Suprapubic skin (tissue), 4 donors: ENCODE data around the gene TGFB2. TPM values are rescaled to one million over a fixed set of nuclear protein-coding genes. Genes with fewer than 3 reads are reported as not detected.
"Not testable (repeated sequence)": the region's sequence is repeated elsewhere in the genome, so short reads cannot be mapped to it uniquely, and the experiment has no call there.

Experiments used
- DNase-seq, 2 donors: peaks; one replicate each; pipeline ENCODE4 v3.0.0-alpha.2; 2019; ENCODE audit warnings: low spot score in 2 of 2
- H3K27ac ChIP-seq: fragments of 200-600 bp; sonication (generic); one replicate; pipeline ENCODE4 v1.5.1; 2019
- H3K27me3 ChIP-seq: fragments of 200-600 bp; sonication (generic); one replicate; pipeline ENCODE4 v1.5.1; 2019
- H3K36me3 ChIP-seq: fragments of 200-600 bp; sonication (generic); one replicate; pipeline ENCODE4 v1.5.1; 2019
- H3K4me1 ChIP-seq: fragments of 200-600 bp; sonication (generic); one replicate; pipeline ENCODE4 v1.5.1; 2019
- H3K4me3 ChIP-seq: fragments of 200-600 bp; sonication (generic); one replicate; pipeline ENCODE4 v1.5.1; 2019; ENCODE audit warnings: mild to moderate bottlenecking
- H3K9me3 ChIP-seq: fragments of 200-600 bp; sonication (generic); one replicate; pipeline ENCODE4 v1.5.1; 2019
- EP300 ChIP-seq: sonication (generic); formaldehyde crosslinking; IDR thresholded peaks from one replicate; pipeline ENCODE4 v1.6.1; 2017; ENCODE audit warnings: antibody characterized with exemption
- POLR2A ChIP-seq, 2 donors: fragments of 450-650 bp; IDR thresholded peaks; one replicate each; pipeline ENCODE4 v1.6.1; 2017; ENCODE audit warnings: antibody characterized with exemption in 2 of 2, mild to moderate bottlenecking in 2 of 2, moderate library complexity in 2 of 2
- POLR2AphosphoS5 ChIP-seq, 3 donors: sonication (generic); formaldehyde crosslinking; IDR thresholded peaks; one replicate each; pipeline ENCODE4 v1.6.1; 2017; ENCODE audit warnings: antibody characterized with exemption in 3 of 3
- WGBS: methylation state at CpG from one replicate; pipeline ENCODE4 v1.1.5; 2018; 5-methylcytosine and 5-hydroxymethylcytosine counted together
- total RNA-seq, 4 donors: library from RNA; depleted of rRNA; stranded (reverse); fragments of >200 nt; gene quantifications; one replicate each; pipeline ENCODE4 v1.1.0, GENCODE V29; 2016
- TF ChIP-seq, protein P1 (sequence below), 2 donors: fragments of 200-600 bp in 1 of 2; fragments of 450-650 bp in 1 of 2; sonication (generic) in 1 of 2; IDR thresholded peaks; one replicate each; pipeline ENCODE4 v1.5.1; 2016 to 2019; ENCODE audit warnings: antibody characterized with exemption in 2 of 2, mild to moderate bottlenecking in 1 of 2, moderate library complexity in 1 of 2

The TGFB2 gene
- total RNA-seq, 4 donors from 2014 or later, result 0.60 to 3.9 (median 3.0) TPM

DNA sequence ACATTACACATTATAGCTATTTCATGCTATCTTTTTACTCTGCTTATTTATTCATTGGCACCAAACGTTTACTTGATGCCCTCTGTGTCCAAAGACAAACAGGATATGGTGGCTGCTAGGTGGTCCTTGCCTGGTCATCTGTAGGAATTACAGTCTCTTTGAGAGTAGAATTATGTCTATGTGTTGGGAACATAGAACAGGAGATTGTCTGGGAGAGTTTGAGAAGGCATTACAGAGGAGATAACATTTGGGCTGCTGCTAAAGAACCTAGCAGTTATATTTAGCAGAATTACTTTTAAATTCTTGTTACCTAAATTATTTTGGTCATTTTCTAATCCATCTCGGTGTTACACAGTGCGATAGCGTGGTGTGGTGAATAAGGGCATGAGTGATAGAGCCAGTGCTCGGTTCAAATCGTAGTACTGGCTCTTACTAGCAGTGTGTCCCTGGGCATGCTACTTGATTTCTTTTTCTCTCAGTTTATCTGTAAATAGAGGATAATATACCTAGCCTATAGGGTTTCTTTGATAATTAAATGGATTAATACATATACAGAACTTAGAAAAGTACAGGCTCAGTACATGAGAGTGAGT, 39.6 kb upstream of the TGFB2 start:
- Histone ChIP-seq H3K4me3 (no peak overlapping the region), H3K27me3 (no peaks in the 10 kb centered on the region), H3K9me3 (no peaks in the 10 kb centered on the region), H3K27ac (no peak overlapping the region), H3K4me1 (no peaks in the 10 kb centered on the region), H3K36me3 (peaks cover 16% of the 10 kb centered on the region)
- no peak for DNase-seq
- no peak for TF ChIP-seq POLR2A (IDR thresholded peaks at IDR 0.05)
- TF ChIP-seq EP300, result no peak
- TF ChIP-seq, protein P1, sequence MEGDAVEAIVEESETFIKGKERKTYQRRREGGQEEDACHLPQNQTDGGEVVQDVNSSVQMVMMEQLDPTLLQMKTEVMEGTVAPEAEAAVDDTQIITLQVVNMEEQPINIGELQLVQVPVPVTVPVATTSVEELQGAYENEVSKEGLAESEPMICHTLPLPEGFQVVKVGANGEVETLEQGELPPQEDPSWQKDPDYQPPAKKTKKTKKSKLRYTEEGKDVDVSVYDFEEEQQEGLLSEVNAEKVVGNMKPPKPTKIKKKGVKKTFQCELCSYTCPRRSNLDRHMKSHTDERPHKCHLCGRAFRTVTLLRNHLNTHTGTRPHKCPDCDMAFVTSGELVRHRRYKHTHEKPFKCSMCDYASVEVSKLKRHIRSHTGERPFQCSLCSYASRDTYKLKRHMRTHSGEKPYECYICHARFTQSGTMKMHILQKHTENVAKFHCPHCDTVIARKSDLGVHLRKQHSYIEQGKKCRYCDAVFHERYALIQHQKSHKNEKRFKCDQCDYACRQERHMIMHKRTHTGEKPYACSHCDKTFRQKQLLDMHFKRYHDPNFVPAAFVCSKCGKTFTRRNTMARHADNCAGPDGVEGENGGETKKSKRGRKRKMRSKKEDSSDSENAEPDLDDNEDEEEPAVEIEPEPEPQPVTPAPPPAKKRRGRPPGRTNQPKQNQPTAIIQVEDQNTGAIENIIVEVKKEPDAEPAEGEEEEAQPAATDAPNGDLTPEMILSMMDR (IDR thresholded peaks at IDR 0.05), result no peak
- no peak for TF ChIP-seq POLR2AphosphoS5 (IDR thresholded peaks at IDR 0.05)
- 88% methylated on average over 6 of the region's 6 CpGs for WGBS

DNA sequence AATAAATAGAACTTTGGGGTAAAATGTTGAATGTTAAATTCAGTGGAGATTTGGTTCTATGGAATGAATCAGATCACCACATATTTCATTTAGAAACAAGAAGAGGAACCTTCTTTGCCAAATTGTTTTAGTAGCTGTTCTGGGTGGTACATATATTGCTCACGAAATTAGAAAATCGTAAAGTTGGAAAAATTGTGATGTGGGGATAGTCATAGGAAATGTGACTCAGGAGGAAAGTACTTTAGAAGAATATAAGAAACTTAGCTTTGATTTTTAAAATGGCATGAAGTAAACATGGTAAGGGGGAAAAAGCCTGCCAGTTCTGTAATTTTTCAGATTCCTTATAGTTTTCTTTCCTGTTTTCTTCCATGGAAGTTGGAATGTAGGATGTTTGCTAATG, 32.6 kb upstream of the TGFB2 start:
- 93% methylated on average over 2 of the region's 2 CpGs for WGBS

DNA sequence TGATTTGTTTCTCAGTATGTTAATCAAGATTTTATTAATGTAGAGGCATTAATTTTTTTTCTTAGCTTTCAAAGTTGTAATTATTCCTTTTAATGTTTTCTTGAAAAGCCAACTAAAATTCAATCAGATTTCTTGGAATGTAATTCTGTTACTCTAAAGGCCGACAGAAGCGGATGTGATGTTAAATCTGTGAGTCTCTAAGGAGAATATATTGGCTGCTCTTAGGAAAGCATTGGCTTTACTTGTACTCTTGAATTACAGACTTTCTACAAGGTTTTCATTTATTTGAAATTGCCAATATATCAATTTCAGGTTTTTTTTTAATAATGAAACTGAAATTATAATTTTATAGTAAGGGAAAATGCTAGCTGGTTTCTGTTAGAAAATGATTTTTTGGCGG, 30.8 kb upstream of the TGFB2 start:
- peaks cover 3% of the 10 kb centered on the region for H3K36me3 ChIP-seq
- H3K9me3 ChIP-seq, result no peaks in the 10 kb centered on the region
- H3K27me3 ChIP-seq, result no peaks in the 10 kb centered on the region
- H3K4me1 ChIP-seq, result no peaks in the 10 kb centered on the region
- H3K4me3 ChIP-seq, result no peak overlapping the region
- DNase-seq, result no peak
- TF ChIP-seq, protein P1 (IDR thresholded peaks at IDR 0.05), result no peak
- TF ChIP-seq POLR2AphosphoS5 (IDR thresholded peaks at IDR 0.05) (no peak), EP300 (no peak), POLR2A (IDR thresholded peaks at IDR 0.05) (no peak)
- WGBS, result 91% methylated on average over 3 of the region's 3 CpGs
- no peak overlapping the region for H3K27ac ChIP-seq

More for the DNA sequence above, 32.6 kb upstream of the TGFB2 start:
- no peak for DNase-seq
- Histone ChIP-seq H3K27me3 (no peaks in the 10 kb centered on the region), H3K27ac (no peak overlapping the region), H3K9me3 (no peaks in the 10 kb centered on the region), H3K4me1 (no peaks in the 10 kb centered on the region), H3K36me3 (peaks cover 2% of the 10 kb centered on the region), H3K4me3 (no peak overlapping the region)
- TF ChIP-seq EP300, result no peak
- TF ChIP-seq, protein P1 (IDR thresholded peaks at IDR 0.05), result no peak

DNA sequence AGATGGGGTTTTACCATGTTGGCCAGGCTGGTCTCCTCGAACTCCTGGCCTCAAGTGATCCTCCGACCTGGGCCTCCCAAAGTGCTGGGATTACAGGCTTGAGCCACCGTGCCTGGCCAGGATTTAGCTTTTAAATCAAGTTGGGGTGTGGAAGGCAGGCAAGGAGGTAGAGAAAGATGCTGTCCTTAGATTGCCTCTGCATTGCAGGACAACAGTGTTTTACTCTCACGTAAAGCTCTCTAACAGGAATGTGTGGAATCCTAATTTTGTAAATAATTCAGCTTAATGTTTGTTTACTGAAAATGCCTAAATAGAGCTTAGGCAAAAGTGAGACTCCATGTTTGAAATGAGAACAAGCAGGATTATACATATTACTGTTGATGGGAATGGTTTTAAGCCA, 29.5 kb upstream of the TGFB2 start:
- TF ChIP-seq POLR2AphosphoS5 (IDR thresholded peaks at IDR 0.05), result no peak
- no peak for TF ChIP-seq POLR2A (IDR thresholded peaks at IDR 0.05)
- TF ChIP-seq, protein P1 (IDR thresholded peaks at IDR 0.05), result no peak
- no peak for TF ChIP-seq EP300
- no peak for DNase-seq
- H3K36me3 ChIP-seq, result peaks cover 3% of the 10 kb centered on the region
- no peaks in the 10 kb centered on the region for H3K4me1 ChIP-seq
- H3K9me3 ChIP-seq, result no peaks in the 10 kb centered on the region
- H3K27ac ChIP-seq, result no peak overlapping the region
- H3K4me3 ChIP-seq, result no peak overlapping the region
- 96% methylated on average over 4 of the region's 4 CpGs for WGBS
- H3K27me3 ChIP-seq, result no peaks in the 10 kb centered on the region

DNA sequence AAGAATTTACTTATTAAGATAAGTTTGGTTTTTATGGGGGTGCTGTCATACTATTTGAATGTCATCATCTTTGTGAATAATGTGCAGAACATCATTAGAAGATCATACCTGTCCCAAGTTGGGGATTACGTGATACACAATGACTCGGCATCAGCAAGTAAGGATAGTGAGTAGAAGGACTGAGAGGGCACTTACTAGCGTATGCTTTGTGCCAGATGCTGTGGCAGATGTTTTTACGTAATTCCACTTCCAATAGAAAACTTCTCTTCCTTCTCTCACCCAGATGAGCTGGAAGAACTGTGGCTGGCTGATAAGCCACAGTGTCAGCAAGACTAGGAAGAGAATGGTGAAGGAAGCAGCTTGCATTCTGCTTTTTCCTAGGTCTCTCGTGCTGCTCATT, 28.1 kb upstream of the TGFB2 start:
- 92% methylated on average over 5 of the region's 5 CpGs for WGBS
- no peak overlapping the region for H3K27ac ChIP-seq
- H3K27me3 ChIP-seq, result no peaks in the 10 kb centered on the region
- peaks cover 3% of the 10 kb centered on the region for H3K36me3 ChIP-seq
- no peaks in the 10 kb centered on the region for H3K9me3 ChIP-seq
- H3K4me1 ChIP-seq, result no peaks in the 10 kb centered on the region
- DNase-seq, result no peak
- no peak overlapping the region for H3K4me3 ChIP-seq
- TF ChIP-seq, protein P1 (IDR thresholded peaks at IDR 0.05), result no peak
- TF ChIP-seq EP300 (no peak), POLR2AphosphoS5 (IDR thresholded peaks at IDR 0.05) (no peak), POLR2A (IDR thresholded peaks at IDR 0.05) (no peak)

DNA sequence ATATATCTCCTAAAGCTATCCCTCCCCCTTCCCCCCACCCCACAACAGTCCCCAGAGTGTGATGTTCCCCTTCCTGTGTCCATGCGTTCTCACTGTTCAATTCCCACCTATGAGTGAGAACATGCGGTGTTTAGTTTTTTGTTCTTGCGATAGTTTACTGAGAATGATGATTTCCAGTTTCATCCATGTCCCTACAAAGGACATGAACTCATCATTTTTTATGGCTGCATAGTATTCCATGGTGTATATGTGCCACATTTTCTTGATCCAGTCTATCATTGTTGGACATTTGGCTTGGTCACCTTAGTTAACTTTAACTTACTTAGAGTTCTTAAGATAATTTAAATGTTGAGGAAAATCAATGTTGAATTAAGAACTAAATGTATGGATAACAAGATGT, 25.0 kb upstream of the TGFB2 start:
- not testable (repeated sequence) for H3K27me3 ChIP-seq

More for the DNA sequence above, 25.0 kb upstream of the TGFB2 start:
- H3K4me3 ChIP-seq, DNase-seq, H3K4me1 ChIP-seq, H3K27ac ChIP-seq, H3K9me3 ChIP-seq: not testable (repeated sequence)
- 98% methylated on average over 3 of the region's 3 CpGs for WGBS
- H3K36me3 ChIP-seq, result peaks cover 22% of the 10 kb centered on the region
